ENCODE data around the gene CDH12. TPM values are rescaled to one million over a fixed set of nuclear protein-coding genes. Genes with fewer than 3 reads are reported as not detected.

The CDH12 gene
- total RNA-seq, 1 experiment from 2014 or later, result not detected

GRCh38 chr5:21765406-21765805, 1087.7 kb downstream of the CDH12 start:
- Histone ChIP-seq H3K14ac (ENCODE audit: insufficient read depth, low read length) (no peak overlapping the region), H3T11ph (ENCODE audit: low read length) (no peak overlapping the region), H2AFZ (ENCODE audit: low read length) (no peak overlapping the region), H2BK5ac (ENCODE audit: insufficient read length, low read length) (no peak overlapping the region), H2BK20ac (ENCODE audit: low read depth, low read length, poor library complexity, severe bottlenecking) (no peak overlapping the region), H3K56ac (ENCODE audit: insufficient read length, low read depth, low read length) (no peak overlapping the region), H3K23me2 (ENCODE audit: insufficient read length, low read depth, low read length, poor library complexity, severe bottlenecking) (no peaks in the 10 kb centered on the region), H4K91ac (ENCODE audit: insufficient read length, low read depth, low read length) (no peak overlapping the region), H4K8ac (replicated peaks; ENCODE audit: insufficient read length, low read depth, low read length) (no peak overlapping the region), H3K4ac (ENCODE audit: low read depth, low read length) (no peak overlapping the region), H3K27me3 (ENCODE audit: insufficient read depth, low read length) (no peaks in the 10 kb centered on the region), H2AK5ac (ENCODE audit: insufficient read length, low read length) (no peak overlapping the region), H3K79me1 (ENCODE audit: insufficient read depth, low read depth, low read length, poor library complexity, severe bottlenecking) (no peaks in the 10 kb centered on the region), H3K18ac (ENCODE audit: insufficient read length, low read depth, low read length) (no peak overlapping the region), H2BK15ac (ENCODE audit: low read depth, low read length) (no peak overlapping the region), H4K20me1 (ENCODE audit: control insufficient read depth, insufficient read depth, insufficient read length) (no peaks in the 10 kb centered on the region), H3K9ac (ENCODE audit: extremely low read depth, insufficient read length, low read length) (no peak overlapping the region), H3K9me3 (ENCODE audit: control insufficient read depth, low read depth, low read length) (no peaks in the 10 kb centered on the region), H4K5ac (ENCODE audit: insufficient read length, low read depth, low read length) (no peak overlapping the region), H2BK12ac (ENCODE audit: insufficient read length, low read depth, low read length) (no peak overlapping the region), H3K4me2 (ENCODE audit: insufficient read depth, insufficient read length, low read length) (no peak overlapping the region), H3K4me1 (ENCODE audit: insufficient read depth, low read length) (no peaks in the 10 kb centered on the region), H3K79me2 (ENCODE audit: insufficient read depth, low read length) (no peaks in the 10 kb centered on the region), H3K27ac (ENCODE audit: insufficient read length, low read depth, low read length) (no peak overlapping the region), H3K23ac (ENCODE audit: insufficient read length, low read depth, low read length) (no peak overlapping the region), H2BK120ac (ENCODE audit: low read depth, low read length, poor library complexity, severe bottlenecking) (no peak overlapping the region)
- H3K27ac Mint-ChIP-seq, result no peak overlapping the region
- no peaks in the 10 kb centered on the region for H3K27me3 Mint-ChIP-seq (ENCODE audit: low read depth)
- H3K4me3 Mint-ChIP-seq, result no peak overlapping the region
- no peak for TF ChIP-seq CTCF (conservative IDR thresholded peaks at IDR 0.05)
- no peak for DNase-seq
- no peaks in the 10 kb centered on the region for H3K4me1 Mint-ChIP-seq
- no peaks in the 10 kb centered on the region for H3K36me3 Mint-ChIP-seq (ENCODE audit: insufficient read depth in 1 of 3, low read depth in 3 of 3)
- no CpG with 5 or more reads among the region's 1 CpG for WGBS (ENCODE audit: extremely low coverage, insufficient read length, low lambda C conversion rate)
- H3K9me3 Mint-ChIP-seq, result no peaks in the 10 kb centered on the region
